GM10266 (cell line): Measurements from ENCODE around the gene LRIF1.
"Not testable (repeated sequence)": the region's sequence is repeated elsewhere in the genome, so short reads cannot be mapped to it uniquely, and the experiment has no call there.

ENCODE experiments used
- DNase-seq: peaks from one replicate; pipeline ENCODE4 v3.0.0; 2012; ENCODE audit errors: extremely low spot score
- TF ChIP-seq, protein P1 (sequence below): IDR thresholded peaks from 2 replicates; pipeline ENCODE4 v1.5.1; 2012; ENCODE audit warnings: mild to moderate bottlenecking, low read depth; ENCODE audit not compliant: control insufficient read depth, insufficient read depth; ENCODE audit errors: missing control alignments

Gene LRIF1

DNA sequence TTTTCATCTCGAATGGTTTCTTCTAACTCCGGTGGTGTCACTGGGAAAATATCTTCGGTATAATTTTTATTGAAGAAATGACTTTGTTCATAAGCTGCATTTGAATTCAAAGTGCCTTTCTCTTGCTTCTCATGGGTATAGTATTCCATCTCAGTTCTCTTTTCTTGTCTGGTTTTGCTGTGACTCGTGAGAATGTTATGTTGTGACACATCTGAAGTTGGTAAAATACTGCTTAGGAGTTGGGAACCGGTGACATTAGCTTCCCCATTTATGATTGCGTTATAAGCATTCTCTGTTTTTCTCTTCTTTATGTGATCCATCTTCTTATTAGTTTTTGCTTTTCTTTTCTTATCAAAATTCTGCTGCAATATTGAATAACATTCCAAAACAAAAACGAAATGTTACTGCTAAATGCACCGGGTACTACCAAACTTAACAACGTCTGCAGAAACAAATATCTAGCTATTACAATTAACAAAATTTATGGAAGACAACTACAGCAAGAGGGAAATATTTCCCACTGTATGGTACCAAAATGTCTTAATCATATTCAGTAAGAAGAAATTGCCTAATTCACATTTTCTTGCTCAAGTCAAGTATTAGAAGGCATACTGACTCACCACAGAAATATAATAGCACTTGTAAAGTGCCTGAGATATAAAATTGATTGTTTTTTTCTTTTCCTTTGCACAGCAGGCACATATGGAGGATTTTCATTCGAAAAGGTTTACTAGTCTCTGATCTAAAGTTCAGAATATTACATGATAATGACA is 15.5 kb downstream of the LRIF1 start:
- TF ChIP-seq, protein P1, sequence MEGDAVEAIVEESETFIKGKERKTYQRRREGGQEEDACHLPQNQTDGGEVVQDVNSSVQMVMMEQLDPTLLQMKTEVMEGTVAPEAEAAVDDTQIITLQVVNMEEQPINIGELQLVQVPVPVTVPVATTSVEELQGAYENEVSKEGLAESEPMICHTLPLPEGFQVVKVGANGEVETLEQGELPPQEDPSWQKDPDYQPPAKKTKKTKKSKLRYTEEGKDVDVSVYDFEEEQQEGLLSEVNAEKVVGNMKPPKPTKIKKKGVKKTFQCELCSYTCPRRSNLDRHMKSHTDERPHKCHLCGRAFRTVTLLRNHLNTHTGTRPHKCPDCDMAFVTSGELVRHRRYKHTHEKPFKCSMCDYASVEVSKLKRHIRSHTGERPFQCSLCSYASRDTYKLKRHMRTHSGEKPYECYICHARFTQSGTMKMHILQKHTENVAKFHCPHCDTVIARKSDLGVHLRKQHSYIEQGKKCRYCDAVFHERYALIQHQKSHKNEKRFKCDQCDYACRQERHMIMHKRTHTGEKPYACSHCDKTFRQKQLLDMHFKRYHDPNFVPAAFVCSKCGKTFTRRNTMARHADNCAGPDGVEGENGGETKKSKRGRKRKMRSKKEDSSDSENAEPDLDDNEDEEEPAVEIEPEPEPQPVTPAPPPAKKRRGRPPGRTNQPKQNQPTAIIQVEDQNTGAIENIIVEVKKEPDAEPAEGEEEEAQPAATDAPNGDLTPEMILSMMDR: no peak
- no peak for DNase-seq

DNA sequence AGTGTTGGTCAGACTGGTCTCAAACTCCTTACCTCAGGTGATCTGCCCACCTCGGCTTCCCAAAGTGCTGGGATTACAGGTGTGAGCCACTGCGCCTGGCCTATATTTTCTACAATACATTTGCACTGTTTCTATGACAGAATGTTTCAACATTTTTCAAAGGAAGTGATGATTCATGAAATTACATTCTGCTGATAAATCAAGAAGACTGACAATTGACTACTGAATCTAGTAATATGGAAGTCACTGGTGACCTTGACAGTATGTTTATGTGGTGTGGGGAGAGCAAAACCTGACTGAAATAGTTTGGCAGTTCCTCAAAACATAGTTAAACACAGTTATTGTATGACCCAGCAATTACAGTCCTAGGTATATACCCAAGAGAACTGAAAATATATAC is 18.1 kb downstream of the LRIF1 start:
- DNase-seq: no peak
- TF ChIP-seq, protein P1: no peak

DNA sequence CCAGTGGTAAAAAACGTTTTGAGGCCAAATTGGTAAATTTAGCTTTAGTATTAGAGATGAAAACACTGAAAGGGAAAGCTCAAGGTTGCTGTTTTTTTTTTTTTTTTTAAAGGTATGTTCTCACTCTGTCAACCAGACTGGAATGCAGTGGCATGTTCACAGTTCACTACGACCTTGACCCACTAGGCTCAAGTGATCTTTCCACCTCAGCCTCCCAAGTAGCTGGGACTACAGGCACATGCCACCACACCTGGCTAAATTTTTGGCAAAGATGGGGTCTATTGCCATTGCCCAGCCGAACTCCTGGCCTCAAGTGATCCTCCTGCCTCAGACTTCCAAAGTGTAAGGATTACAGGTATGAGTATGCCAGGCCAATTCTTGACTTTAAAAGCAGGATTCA is 18.9 kb downstream of the LRIF1 start:
- TF ChIP-seq, protein P1: no peak
- no peak for DNase-seq

DNA sequence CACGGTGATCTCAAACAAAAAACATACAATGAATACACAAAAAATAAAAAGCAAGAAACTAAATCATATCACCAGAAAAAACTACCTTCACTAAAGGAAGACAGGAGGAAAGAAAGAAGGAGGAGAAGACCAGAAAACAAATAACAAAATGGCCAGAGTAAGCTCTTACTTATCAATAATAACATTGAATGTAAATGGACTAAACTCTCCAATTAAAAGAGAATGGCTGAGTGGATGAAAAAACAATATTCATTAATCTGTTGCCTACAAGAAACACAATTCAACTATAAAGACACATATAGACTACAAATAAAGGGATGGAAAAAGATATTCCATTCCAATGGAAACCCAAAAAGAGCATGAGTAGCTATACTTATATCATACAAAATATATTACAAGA is 27.2 kb downstream of the LRIF1 start:
- no peak for DNase-seq
- TF ChIP-seq, protein P1: no peak

DNA sequence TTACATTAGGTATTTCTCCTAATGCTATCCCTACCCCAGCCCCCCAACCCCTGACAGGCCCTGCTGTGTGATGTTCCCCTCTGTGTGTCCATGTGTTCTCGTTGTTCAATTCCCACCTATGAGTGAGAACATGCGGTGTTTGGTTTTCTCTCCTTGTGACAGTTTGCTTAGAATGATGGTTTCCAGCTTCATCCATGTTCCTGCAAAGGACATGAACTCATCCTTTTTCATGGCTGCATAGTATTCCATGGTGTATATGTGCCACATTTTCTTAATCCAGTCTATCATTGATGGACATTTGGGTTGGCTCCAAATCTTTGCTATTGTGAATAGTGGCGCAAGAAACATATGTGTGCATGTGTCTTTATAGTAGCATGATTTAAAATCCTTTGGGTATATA is 32.6 kb downstream of the LRIF1 start:
- not testable (repeated sequence) for DNase-seq

DNA sequence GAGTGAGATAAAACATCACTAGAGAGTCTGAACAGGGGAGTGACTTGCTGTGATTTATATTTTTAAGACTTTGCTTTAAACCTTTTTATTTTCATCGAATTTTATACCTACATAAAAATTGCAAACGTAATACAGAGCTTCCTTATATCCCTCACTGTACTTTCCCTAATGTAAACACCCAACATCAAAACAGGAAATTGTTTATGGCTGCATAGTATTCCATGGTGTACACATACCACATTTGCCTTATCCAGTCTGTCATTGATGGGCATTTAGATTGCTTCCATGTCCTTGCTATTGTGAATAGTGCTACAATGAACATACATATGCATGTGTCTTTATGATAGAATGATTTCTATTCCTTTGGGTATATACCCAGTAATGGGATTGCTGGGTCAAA is 34.8 kb downstream of the LRIF1 start:
- DNase-seq: no peak
- TF ChIP-seq, protein P1: no peak

DNA sequence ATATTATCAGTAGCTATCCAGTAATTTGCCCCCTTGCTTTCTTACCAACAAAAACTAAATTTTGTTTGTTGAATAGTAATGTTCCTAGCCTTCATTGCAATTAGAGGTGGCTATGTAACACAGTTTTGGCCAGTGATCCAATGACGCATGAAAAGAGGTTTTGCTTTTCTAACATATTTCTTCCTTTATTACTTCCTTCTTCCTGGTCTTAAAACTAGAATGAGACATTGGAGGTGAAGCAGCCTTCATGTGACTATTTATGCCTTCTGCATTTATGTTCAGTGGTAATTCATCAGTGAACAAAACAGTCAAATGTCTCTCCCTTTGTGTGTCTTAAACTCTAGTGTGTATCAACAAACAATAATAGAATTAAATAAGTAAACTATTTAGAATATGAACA is 35.5 kb downstream of the LRIF1 start:
- DNase-seq: no peak
- TF ChIP-seq, protein P1: no peak

DNA sequence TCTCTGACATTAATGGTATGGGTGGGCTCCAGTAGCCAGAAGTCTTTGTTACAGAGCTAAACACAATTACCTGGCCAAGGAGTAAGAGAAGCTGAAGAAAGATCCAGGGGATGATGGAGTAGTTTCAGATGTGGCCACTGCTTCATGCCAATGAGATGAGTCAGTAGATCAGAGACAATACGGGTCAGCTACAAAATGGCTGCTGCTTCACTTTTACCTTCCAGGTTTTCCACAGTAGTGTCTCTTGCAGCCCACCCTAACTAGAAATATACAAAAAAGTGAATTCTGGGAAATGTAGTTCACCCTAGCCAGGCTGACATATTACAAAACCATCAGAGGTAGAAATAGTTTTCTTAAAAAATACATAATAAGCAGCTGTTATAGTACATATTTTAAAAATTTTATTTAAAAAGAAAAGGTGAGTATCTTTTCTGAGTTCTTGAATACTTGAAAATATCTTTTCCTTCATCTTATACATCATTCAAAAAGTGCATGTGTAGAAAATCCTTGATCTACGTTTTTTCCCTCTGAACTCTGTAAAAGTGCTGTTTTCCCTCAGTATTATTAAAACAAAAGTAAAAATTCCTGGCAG is 36.1 kb downstream of the LRIF1 start:
- TF ChIP-seq, protein P1: no peak
- DNase-seq: no peak
